Mucosa of rectum (tissue), 2 donors: ENCODE data around the gene BCCIP.
A peak's percentile ranks its signal among the peaks of the same experiment; 100 is the strongest.

Experiments
- H3K27ac ChIP-seq, 2 donors: one replicate each; pipeline ENCODE4 v1.7.0; 2013; ENCODE audit warnings: inconsistent platforms in 2 of 2, low read depth in 2 of 2, low read length in 2 of 2
- H3K27me3 ChIP-seq, 2 donors: one replicate each; pipeline ENCODE4 v1.7.0; 2013; ENCODE audit warnings: low read length in 2 of 2; ENCODE audit not compliant: control insufficient read depth in 2 of 2, insufficient read depth in 2 of 2
- H3K36me3 ChIP-seq, 2 donors: one replicate each; pipeline ENCODE4 v1.7.0; 2013; ENCODE audit warnings: low read length in 2 of 2; ENCODE audit not compliant: control insufficient read depth in 2 of 2, insufficient read depth in 2 of 2
- H3K4me1 ChIP-seq, 2 donors: one replicate each; pipeline ENCODE4 v1.7.0; 2013; ENCODE audit warnings: low read length in 2 of 2, mild to moderate bottlenecking in 1 of 2; ENCODE audit not compliant: control insufficient read depth in 2 of 2, insufficient read depth in 2 of 2
- H3K4me3 ChIP-seq, 2 donors: one replicate each; pipeline ENCODE4 v1.7.0; 2013; ENCODE audit warnings: low read length in 2 of 2
- H3K9ac ChIP-seq, 2 donors: one replicate each; pipeline ENCODE4 v1.7.0; 2013; ENCODE audit warnings: low read length in 2 of 2, low read depth in 1 of 2, mild to moderate bottlenecking in 1 of 2
- H3K9me3 ChIP-seq, 2 donors: one replicate each; pipeline ENCODE4 v1.7.0; 2013; ENCODE audit warnings: low read length in 2 of 2; ENCODE audit not compliant: control insufficient read depth in 2 of 2
- donor health status: healthy.
- donor health status: Normal muscosa, but diverticular disease.

The BCCIP gene

DNA sequence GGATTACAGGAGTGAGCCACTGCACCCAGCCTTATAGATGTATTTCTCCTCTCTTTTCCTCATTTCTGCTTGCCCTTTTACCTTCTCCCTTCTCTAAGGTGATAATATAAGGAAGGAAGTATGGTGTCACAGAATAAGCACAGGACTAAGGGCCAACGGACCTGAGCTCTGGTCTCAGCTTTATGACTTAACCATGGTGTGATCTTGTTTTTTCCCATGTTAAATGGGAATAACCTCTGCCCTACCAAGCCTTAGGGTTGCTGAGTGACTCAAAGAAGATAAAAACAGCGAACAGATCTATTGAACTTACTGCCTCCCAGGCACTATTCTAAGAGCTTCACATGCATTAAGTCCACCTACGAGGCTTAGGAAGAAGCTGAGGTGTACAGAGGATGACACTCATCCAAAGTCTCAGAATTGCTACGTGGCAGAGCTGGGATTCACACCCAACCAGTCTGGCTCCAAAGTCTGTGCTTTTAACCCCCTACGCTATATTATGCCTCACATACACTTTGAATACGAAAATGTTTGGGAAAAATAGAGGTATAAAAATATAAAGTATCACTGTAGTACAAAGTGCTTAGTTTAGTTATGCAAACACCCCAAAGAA lies 5.9 kb upstream of the BCCIP start:
- Histone ChIP-seq H3K36me3 (peaks cover 12 to 19% of the 10 kb centered on the region in 2 donors), H3K27ac (no peak overlapping the region), H3K4me1 (peaks cover 0 to 3% of the 10 kb centered on the region in 2 donors), H3K9ac (no peak overlapping the region), H3K27me3 (no peaks in the 10 kb centered on the region), H3K9me3 (no peaks in the 10 kb centered on the region), H3K4me3 (no peak overlapping the region)

- Histone ChIP-seq H3K9ac (no peak overlapping the region), H3K4me3 (no peak overlapping the region), H3K4me1 (peaks cover 11 to 14% of the 10 kb centered on the region in 2 donors), H3K27me3 (no peaks in the 10 kb centered on the region), H3K36me3 (no peaks in the 10 kb centered on the region), H3K27ac (no peak overlapping the region), H3K9me3 (no peaks in the 10 kb centered on the region)
These were observed 2.6 kb upstream of the BCCIP start for GRCh38 chr10:125820701-125821100.

DNA sequence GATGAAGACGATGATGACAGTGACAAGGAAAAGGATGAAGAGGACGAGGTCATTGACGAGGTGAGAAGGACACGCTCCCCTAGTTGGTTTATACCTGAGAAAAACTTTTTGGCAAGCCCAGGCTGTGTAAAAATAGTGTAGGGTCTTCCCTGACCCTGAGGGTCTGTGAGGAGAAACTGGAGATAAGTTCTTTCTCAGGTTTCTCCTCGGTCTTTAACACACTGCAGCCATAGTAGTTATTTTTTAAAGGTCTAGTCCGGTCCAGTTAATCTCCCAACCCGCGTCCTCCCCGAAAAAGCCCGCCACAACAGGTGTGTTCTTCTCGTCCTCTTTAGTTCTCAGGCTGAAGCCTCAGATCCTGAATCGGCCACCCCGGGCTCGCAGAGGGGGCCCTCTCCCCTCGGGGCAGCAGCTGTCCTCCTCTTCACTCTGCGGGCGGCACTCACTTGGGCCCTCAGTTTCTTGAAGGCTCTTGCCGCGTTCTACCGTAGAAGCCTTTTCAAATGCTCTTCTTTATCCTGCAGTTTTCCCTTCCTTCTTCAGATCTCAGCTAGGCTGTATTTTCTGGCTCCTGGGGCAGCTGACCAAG lies 411 bp downstream of the BCCIP start:
- H3K36me3 ChIP-seq: peaks cover 12 to 16% of the 10 kb centered on the region in 2 donors
- H3K27ac ChIP-seq: peak overlapping the region; percentile 78 to 89
- peaks cover 11 to 14% of the 10 kb centered on the region in 2 donors for H3K4me1 ChIP-seq
- no peaks in the 10 kb centered on the region for H3K27me3 ChIP-seq
- peak overlapping the region; percentile 52 to 72 for H3K9ac ChIP-seq
- peak overlapping the region; percentile 85 to 86 for H3K4me3 ChIP-seq
- H3K9me3 ChIP-seq: no peaks in the 10 kb centered on the region

DNA sequence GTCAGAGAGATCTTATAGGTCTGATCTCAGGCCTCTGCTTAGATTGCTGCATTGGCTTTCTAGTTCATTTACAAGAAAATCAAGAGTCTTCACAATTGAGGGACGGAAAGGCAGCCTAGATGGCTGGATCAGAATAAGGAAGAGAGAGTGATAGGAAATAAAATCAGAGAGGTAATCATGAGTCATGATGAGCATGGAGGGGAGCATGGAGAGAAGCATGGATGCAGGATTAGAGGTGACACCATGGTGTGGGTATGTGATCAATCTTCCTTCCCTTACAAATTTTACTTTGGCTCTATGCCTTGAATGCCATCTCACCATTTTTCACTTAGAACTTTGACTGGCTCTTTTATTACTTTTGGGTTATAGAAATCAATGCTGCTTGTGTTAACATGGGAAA lies 1.4 kb downstream of the BCCIP start:
- Histone ChIP-seq H3K4me3 (peak overlapping the region in 1 of 2 donors; percentile 85), H3K9ac (peak overlapping the region in 1 of 2 donors; percentile 72), H3K27me3 (no peaks in the 10 kb centered on the region), H3K9me3 (no peaks in the 10 kb centered on the region), H3K4me1 (peaks cover 11 to 14% of the 10 kb centered on the region in 2 donors), H3K27ac (no peak overlapping the region), H3K36me3 (peaks cover 22 to 26% of the 10 kb centered on the region in 2 donors)

- no peak overlapping the region for H3K27ac ChIP-seq
- H3K4me1 ChIP-seq: peaks cover 11% of the 10 kb centered on the region in 2 donors
- H3K27me3 ChIP-seq: no peaks in the 10 kb centered on the region
- no peak overlapping the region for H3K4me3 ChIP-seq
- H3K36me3 ChIP-seq: peaks cover 39 to 42% of the 10 kb centered on the region in 2 donors
- H3K9me3 ChIP-seq: no peaks in the 10 kb centered on the region
- H3K9ac ChIP-seq: no peak overlapping the region
These were observed 3.8 kb downstream of the BCCIP start for GRCh38 chr10:125827133-125827532.

DNA sequence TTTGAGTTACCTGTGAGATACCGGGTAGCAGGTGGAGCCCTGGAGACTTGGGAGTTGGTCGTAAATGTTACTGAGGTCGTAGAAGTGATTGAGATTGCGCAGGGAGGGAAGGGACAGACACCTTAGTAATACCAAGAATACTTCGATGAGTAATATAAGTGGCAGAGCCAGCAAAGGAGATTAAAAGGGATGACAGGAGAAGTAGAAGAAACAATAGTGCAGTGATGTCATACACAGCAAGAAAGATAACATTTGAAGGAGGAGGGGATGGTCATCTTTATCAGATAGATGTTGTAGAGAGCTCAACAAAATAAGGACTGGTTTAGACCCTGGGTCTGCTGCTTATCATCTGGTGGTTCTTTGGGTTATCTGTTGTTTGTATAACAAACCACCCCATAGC lies 5.0 kb downstream of the BCCIP start:
- H3K27ac ChIP-seq: no peak overlapping the region
- H3K9ac ChIP-seq: no peak overlapping the region
- H3K4me1 ChIP-seq: peaks cover 11% of the 10 kb centered on the region in 2 donors
- H3K27me3 ChIP-seq: no peaks in the 10 kb centered on the region
- no peaks in the 10 kb centered on the region for H3K9me3 ChIP-seq
- no peak overlapping the region for H3K4me3 ChIP-seq
- H3K36me3 ChIP-seq: peaks cover 47% of the 10 kb centered on the region in 2 donors

DNA sequence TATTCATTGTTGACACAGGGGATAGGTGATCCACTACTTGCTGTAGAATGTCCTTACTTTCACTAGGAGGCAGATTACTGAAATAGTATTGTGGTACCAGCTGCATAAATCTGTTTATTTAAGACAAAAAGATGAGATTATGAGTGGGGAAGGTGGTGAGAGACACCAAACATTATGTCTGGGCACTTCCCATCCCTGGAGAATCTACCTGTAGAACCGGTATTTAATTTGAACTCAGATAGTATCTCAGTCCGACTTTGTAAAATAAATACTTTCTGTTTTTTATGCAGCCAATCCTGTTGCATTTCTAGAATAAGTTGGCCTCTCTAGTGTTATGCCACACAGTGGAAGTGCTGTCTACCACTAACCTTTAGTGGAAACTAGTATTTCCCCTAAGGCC lies 13.4 kb downstream of the BCCIP start:
- Histone ChIP-seq H3K9ac (no peak overlapping the region), H3K27me3 (no peaks in the 10 kb centered on the region), H3K27ac (no peak overlapping the region), H3K4me1 (no peaks in the 10 kb centered on the region), H3K4me3 (no peak overlapping the region), H3K9me3 (no peaks in the 10 kb centered on the region), H3K36me3 (peaks cover 67 to 77% of the 10 kb centered on the region in 2 donors)

DNA sequence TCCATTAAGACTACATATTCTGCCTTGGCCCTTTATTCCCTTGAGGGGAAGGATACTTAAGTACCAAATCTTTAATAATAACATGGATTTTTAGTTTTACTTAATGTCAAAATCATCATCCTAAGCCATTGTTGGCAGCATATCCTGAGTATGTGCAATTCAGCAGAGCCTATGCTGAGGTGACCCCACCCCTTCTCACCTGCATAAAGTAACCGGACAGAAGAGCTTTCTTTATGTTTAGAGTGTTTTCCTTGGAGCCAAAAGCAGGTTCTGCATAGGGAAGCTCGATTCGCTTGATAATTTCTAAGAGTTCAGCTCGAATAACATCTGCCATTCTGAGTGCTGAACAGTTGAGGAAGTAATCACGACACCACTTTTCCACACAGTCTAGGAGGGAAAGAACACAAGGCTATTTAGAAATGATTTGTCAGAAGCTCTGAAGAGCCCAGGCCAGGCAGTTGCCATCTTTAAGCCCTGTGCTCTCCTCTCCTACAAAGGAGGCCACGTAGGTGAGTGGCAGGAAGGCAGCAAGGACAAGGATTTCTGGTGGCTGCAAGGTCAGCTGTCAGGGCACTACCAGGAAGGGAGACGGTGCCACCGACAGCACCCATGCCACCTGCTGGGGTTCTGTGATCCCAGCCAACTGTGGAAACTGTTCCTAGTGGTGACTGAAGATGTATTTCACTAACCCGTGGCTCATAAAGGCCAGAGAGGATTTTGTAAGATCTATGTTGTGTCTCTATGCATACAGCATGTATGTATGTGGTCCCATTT lies 15.6 kb downstream of the BCCIP start:
- peaks cover 63 to 73% of the 10 kb centered on the region in 2 donors for H3K36me3 ChIP-seq

GRCh38 chr10:125840406-125840805 lies 17.1 kb downstream of the BCCIP start:
- no peaks in the 10 kb centered on the region for H3K4me1 ChIP-seq
- H3K36me3 ChIP-seq: peaks cover 62 to 78% of the 10 kb centered on the region in 2 donors
- no peak overlapping the region for H3K4me3 ChIP-seq
- H3K27me3 ChIP-seq: no peaks in the 10 kb centered on the region
- no peak overlapping the region for H3K9ac ChIP-seq
- no peaks in the 10 kb centered on the region for H3K9me3 ChIP-seq
- no peak overlapping the region for H3K27ac ChIP-seq

More for the DNA sequence above, 15.6 kb downstream of the BCCIP start:
- Histone ChIP-seq H3K4me1 (no peaks in the 10 kb centered on the region), H3K4me3 (no peak overlapping the region), H3K9me3 (no peaks in the 10 kb centered on the region), H3K9ac (no peak overlapping the region), H3K27me3 (no peaks in the 10 kb centered on the region), H3K27ac (no peak overlapping the region)

- H3K27me3 ChIP-seq: no peaks in the 10 kb centered on the region
- H3K27ac ChIP-seq: no peak overlapping the region
- no peaks in the 10 kb centered on the region for H3K9me3 ChIP-seq
- H3K36me3 ChIP-seq: peaks cover 62 to 78% of the 10 kb centered on the region in 2 donors
- H3K4me3 ChIP-seq: no peak overlapping the region
- H3K9ac ChIP-seq: no peak overlapping the region
- no peaks in the 10 kb centered on the region for H3K4me1 ChIP-seq
These were observed 17.6 kb downstream of the BCCIP start for GRCh38 chr10:125840955-125841354.
